Stomach smooth muscle (tissue), 2 donors: Measurements from ENCODE around the gene SMCHD1.
"Not testable (repeated sequence)": the region's sequence is repeated elsewhere in the genome, so short reads cannot be mapped to it uniquely, and the experiment has no call there.

Experiments used
- H3K27ac ChIP-seq: one replicate; pipeline ENCODE4 v1.7.0; 2013; ENCODE audit warnings: mild to moderate bottlenecking, low read length, inconsistent platforms
- H3K27me3 ChIP-seq, 2 donors: one replicate each; pipeline ENCODE4 v1.7.0; 2013; ENCODE audit warnings: low read length in 2 of 2; ENCODE audit not compliant: insufficient read depth in 2 of 2, control insufficient read depth in 1 of 2
- H3K36me3 ChIP-seq, 2 donors: one replicate each; pipeline ENCODE4 v1.7.0; 2013; ENCODE audit warnings: low read length in 2 of 2; ENCODE audit not compliant: control insufficient read depth in 2 of 2, insufficient read depth in 2 of 2
- H3K4me1 ChIP-seq: one replicate; pipeline ENCODE4 v1.7.0; 2013; ENCODE audit warnings: low read length; ENCODE audit not compliant: control insufficient read depth, insufficient read depth
- H3K4me3 ChIP-seq, 2 donors: one replicate each; pipeline ENCODE4 v1.7.0; 2013; ENCODE audit warnings: low read length in 2 of 2
- H3K9ac ChIP-seq, 2 donors: one replicate each; pipeline ENCODE4 v1.7.0; 2013; ENCODE audit warnings: low read length in 2 of 2, mild to moderate bottlenecking in 1 of 2
- H3K9me3 ChIP-seq, 2 donors: one replicate each; pipeline ENCODE4 v1.7.0; 2013; ENCODE audit warnings: low read length in 2 of 2; ENCODE audit not compliant: control insufficient read depth in 2 of 2
- donor health status: healthy.
- donor health status: Pancreatic carcinoma.

Gene SMCHD1

DNA sequence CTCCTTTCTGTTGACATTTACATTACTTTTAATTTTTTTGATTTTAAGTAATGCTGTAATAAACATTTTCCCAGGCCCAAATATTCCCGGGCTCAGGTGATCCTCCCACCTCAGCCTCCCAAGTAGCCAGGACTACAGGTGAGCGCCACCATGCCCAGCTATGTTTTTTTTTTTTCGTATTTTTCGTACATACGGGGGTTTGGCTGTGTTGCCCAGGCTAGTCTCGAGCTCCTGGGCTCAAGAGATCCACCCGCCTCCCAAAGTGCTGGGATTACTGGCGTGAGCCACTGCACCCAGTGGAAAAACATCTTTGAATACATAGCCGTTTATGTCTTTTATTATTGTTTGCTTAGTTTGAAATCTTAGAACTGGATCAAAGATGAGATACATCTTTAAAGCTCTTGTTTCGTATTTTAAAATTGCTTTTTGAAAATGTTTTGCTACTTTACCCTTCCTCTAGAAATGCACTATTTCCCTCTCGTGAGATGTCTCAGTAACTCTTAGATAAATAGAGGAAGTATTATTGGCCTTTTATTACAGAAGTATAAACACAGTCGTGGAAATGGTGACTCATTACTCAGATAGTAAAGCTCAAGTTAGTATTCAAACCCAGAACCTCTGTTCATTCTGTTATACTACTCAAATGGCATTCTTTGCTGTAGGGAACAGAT is 2.4 kb downstream of the SMCHD1 start:
- Histone ChIP-seq H3K27ac (no peak overlapping the region), H3K4me1 (peaks cover 11% of the 10 kb centered on the region), H3K4me3 (peak overlapping the region; percentile 7 to 93), H3K9me3 (no peaks in the 10 kb centered on the region), H3K27me3 (no peaks in the 10 kb centered on the region), H3K36me3 (no peaks in the 10 kb centered on the region), H3K9ac (peak overlapping the region in 1 of 2 donors; percentile 33)

DNA sequence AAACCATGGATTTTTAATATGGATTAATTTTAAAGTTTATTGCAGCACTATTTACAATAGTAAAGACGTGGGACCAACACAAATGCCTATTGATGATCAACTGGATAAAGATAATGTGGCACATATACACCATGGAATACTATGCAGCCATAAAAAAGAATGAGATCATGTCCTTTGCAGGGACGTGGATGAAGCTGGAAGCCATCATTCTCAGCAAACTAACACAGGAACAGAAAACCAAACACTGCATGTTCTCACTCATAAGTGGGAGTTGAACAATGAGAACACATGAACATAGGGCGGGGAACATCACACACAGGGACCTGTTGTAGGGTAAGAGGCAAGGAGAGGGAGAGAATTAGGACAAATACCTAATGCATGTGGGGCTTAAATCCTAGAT is 5.3 kb downstream of the SMCHD1 start:
- peaks cover 11% of the 10 kb centered on the region for H3K4me1 ChIP-seq
- not testable (repeated sequence) for H3K4me3 ChIP-seq, H3K27ac ChIP-seq, H3K9ac ChIP-seq, H3K9me3 ChIP-seq, H3K36me3 ChIP-seq, H3K27me3 ChIP-seq

DNA sequence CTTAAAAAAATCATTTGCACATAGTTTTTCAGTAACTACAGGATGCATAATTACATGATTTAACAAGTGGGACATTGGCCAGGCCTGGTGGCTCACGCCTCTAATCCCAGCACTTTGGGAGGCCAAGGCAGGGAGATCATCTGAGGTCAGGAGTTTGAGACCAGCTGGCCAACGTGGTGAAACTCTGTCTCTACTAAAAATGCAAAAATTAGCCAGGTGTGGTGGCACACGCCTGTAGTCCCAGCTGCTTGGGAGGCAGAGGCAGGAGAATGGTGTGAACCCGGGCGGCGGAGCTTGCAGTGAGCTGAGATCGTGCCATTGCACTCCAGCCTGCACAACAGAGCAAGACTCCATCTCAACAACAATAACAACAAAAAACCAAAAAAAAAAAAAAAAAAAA is 6.8 kb downstream of the SMCHD1 start:
- H3K9ac ChIP-seq: not testable (repeated sequence)

DNA sequence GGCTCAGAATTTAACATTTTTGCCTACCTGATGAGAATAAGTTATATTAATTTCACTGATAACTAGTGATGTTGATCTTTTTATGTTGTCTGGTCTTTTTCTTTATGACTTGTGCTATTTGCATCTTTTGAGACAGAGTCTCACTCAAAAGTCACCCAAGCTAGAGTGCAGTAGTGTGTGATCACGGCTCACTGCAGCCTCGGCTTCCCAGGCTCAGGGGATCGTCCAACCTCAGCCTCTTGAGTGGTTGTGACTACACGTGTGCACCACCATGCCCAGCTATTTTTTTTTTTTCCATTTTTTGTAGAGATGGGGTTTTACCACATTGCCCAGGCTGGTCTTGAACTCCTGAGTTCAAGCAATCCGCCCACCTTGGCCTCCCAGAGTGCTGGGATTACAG is 7.5 kb downstream of the SMCHD1 start:
- no peak overlapping the region for H3K4me3 ChIP-seq
- no peak overlapping the region for H3K9ac ChIP-seq
- no peaks in the 10 kb centered on the region for H3K27me3 ChIP-seq
- peaks cover 5% of the 10 kb centered on the region for H3K4me1 ChIP-seq
- H3K27ac ChIP-seq: no peak overlapping the region
- H3K9me3 ChIP-seq: no peaks in the 10 kb centered on the region
- peaks cover 6 to 7% of the 10 kb centered on the region in 2 donors for H3K36me3 ChIP-seq

More for the DNA sequence above, 6.8 kb downstream of the SMCHD1 start:
- not testable (repeated sequence) for H3K36me3 ChIP-seq, H3K4me3 ChIP-seq, H3K27ac ChIP-seq, H3K4me1 ChIP-seq, H3K27me3 ChIP-seq, H3K9me3 ChIP-seq

DNA sequence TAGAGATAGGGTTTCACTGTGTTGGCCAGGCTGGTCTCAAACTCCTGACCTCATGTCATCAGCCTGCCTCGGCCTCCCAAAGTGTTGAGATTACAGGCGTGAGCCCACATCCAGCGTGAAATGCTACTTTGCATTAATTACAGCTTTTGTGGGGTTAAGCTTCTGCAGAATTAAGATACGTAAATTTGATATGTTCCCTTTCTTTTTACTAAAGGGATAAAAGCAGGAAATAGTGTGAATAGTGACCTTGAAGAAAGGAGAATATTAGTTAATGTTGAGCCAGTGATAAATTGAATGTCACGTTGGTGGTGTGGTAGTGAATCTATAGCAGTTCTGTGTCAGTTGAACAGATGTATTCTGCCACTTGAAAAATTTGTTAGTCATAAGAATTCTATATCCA is 16.9 kb downstream of the SMCHD1 start:
- no peaks in the 10 kb centered on the region for H3K9me3 ChIP-seq
- H3K36me3 ChIP-seq: peaks cover 19 to 37% of the 10 kb centered on the region in 2 donors
- H3K27me3 ChIP-seq: no peaks in the 10 kb centered on the region
- H3K4me3 ChIP-seq: no peak overlapping the region
- no peak overlapping the region for H3K9ac ChIP-seq
- no peak overlapping the region for H3K27ac ChIP-seq
- H3K4me1 ChIP-seq: no peaks in the 10 kb centered on the region

DNA sequence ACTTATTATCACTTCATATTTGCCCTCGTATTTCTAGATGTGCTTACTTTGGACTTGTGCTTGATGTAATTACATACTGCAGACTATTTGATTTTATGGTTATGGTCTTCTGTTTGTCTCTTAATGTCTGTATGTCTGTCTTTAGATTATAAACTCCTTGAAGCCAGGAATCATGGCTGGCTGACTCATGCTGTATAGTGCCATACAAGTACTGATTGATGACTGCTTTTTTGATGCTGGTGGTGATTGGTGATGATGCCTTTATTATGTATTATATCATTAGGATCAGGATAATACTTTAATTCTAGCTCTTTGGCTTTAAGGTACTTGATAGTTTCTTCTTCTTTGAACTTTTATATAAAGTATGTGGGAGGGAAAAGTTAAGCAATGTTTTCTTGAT is 17.3 kb downstream of the SMCHD1 start:
- Histone ChIP-seq H3K4me3 (no peak overlapping the region), H3K36me3 (peaks cover 19 to 37% of the 10 kb centered on the region in 2 donors), H3K27me3 (no peaks in the 10 kb centered on the region), H3K27ac (no peak overlapping the region), H3K4me1 (no peaks in the 10 kb centered on the region), H3K9me3 (no peaks in the 10 kb centered on the region), H3K9ac (no peak overlapping the region)

DNA sequence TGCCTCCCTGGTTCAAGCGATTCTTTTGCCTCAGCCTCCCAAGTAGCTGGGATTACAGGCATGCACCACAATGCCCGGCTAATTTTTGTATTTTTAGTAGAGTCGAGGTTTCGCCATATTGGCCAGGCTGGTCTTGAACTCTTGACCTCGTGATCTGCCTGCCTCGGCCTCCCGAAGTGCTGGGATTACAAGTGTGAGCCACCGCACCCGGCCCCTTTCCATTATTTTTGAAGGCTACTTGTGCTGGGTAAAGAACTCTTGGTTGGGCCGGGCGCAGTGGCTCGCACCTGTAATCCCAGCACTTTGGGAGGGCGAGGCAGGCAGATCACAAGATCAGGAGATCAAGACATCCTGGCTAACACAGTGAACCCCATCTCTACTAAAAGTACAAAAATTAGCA is 23.4 kb downstream of the SMCHD1 start:
- not testable (repeated sequence) for H3K9me3 ChIP-seq, H3K27me3 ChIP-seq, H3K27ac ChIP-seq, H3K4me1 ChIP-seq, H3K9ac ChIP-seq, H3K4me3 ChIP-seq
- H3K36me3 ChIP-seq: peaks cover 7 to 16% of the 10 kb centered on the region in 2 donors

DNA sequence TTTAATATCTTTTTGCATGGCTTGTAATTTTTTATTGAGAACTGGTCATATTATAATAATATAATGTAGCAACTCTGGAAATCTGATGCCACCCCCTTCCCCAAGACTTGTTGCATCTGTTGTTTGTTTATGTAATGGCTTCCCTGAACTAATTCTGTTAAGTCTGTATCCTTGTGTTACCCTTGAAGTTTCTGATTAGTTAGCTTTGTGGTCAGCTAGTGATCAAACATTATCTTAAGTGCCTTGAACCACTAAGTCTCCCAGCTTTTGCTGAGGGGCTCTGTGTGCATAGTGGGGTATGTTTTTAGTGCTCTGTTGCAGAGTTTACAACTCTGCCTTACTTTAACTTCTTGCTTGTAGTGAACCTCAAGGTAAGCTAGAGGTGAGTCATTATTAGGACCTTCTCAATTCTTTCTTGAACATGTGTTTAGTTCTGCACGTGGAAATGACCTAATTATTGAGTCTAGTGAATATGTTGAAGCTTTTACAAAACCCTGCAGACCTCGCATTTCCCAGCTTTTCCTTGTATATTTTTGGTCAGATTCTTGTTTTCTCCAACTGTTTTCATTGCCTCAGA is 24.8 kb downstream of the SMCHD1 start:
- Histone ChIP-seq H3K4me1 (no peaks in the 10 kb centered on the region), H3K9ac (no peak overlapping the region), H3K36me3 (peaks cover 2 to 8% of the 10 kb centered on the region in 2 donors), H3K27me3 (no peaks in the 10 kb centered on the region), H3K27ac (no peak overlapping the region), H3K4me3 (no peak overlapping the region), H3K9me3 (no peaks in the 10 kb centered on the region)

DNA sequence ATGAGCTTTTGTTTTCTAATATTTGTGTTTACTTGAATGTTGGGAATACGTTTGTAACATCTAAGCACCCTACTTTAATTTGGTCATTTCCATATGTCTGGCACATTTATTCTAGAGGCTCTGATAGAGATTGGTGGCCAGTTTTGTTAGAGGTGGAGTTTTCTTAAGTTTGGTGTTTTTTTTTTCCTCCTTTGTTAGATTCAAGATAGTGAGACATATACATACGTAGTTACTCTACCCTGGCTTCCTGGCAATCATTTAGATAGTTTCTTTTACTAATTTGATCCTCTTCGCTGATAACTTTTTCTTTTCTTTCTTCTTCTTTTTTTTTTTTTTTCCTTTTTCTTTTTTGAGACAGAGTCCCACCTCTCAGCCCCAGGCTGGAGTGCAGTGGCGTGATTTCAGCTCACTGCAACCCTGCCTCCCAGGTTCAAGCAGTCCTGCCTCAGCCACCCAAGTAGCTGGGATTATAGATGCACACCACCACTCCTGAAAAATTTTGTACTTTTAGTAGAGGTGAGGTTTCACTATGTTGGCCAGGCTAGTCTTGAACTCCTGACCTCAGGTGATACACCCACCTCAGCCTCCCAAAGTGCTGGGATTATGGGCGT is 26.6 kb downstream of the SMCHD1 start:
- Histone ChIP-seq H3K27me3 (no peaks in the 10 kb centered on the region), H3K27ac (no peak overlapping the region), H3K4me1 (no peaks in the 10 kb centered on the region), H3K36me3 (peaks cover 4 to 8% of the 10 kb centered on the region in 2 donors), H3K9me3 (no peaks in the 10 kb centered on the region), H3K9ac (no peak overlapping the region), H3K4me3 (no peak overlapping the region)

DNA sequence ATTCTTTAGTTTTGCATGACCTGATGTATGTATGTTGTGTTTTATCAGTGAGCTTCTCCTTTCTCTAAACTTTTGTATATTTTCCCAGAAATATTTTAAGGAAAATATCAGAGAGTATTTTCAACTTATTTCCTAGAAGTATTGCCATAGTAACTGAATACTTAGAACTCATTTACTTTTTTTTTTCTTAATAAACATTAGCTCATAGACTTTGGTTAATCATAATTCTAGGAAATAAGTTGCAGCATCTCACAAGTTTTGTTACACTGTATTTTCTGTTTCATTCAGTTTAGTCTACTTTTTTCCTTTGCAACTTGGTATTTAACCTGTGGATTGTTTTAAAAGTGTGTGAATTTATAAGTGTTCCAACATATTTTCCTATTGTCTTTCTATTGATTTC is 27.5 kb downstream of the SMCHD1 start:
- Histone ChIP-seq H3K27me3 (no peaks in the 10 kb centered on the region), H3K27ac (no peak overlapping the region), H3K9me3 (no peaks in the 10 kb centered on the region), H3K4me1 (no peaks in the 10 kb centered on the region), H3K9ac (no peak overlapping the region), H3K4me3 (no peak overlapping the region), H3K36me3 (peaks cover 4 to 8% of the 10 kb centered on the region in 2 donors)

DNA sequence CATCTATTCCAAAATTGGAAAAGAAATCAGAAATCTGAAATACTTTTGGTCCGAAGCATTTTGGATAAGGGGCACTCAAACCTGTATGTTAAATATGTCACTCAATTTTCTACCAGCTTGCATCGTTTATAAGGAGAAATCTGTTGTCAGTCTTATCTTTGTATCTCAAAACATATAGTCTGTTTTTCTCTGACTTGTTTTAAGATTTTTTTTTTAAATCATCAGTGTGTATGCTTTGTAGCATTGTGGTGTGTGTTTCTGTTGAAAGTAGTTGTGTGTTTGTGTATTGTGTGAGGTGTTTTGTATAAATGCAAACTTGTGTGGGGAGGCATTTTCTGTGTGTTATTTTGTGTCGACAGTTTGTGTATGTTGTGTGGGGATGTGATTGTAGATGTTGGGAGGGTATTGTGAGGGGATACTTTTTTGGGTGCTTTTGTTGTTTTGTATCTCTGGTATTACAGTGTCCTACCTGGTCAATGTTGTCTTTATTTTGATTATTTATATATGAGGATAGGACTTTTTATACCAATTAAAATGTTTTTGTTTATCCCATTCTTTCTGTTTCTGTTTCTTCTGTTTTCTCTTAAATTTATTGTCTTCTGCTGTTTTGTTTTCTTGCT is 30.9 kb downstream of the SMCHD1 start:
- H3K36me3 ChIP-seq: peaks cover 8% of the 10 kb centered on the region in 2 donors

More for the DNA sequence above, 30.9 kb downstream of the SMCHD1 start:
- Histone ChIP-seq H3K9ac (no peak overlapping the region), H3K27me3 (no peaks in the 10 kb centered on the region), H3K4me3 (no peak overlapping the region), H3K4me1 (no peaks in the 10 kb centered on the region), H3K27ac (no peak overlapping the region), H3K9me3 (no peaks in the 10 kb centered on the region)
